HepG2 (cell line): ENCODE results near the gene MEF2A. TPM values are rescaled to one million over a fixed set of nuclear protein-coding genes. Genes with fewer than 3 reads are reported as not detected.

Source experiments
- CREB1 ChIP-seq, 2 experiments: fragments of 450-650 bp in 1 of 2; IDR thresholded peaks; 2 replicates each; pipeline ENCODE4 v1.6.1; 2016 to 2017; ENCODE audit warnings: control low read depth in 1 of 2, mild to moderate bottlenecking in 1 of 2, missing compliant biosample characterization in 1 of 2, missing genetic modification characterization in 1 of 2
- IKZF4 ChIP-seq: sonication (generic); formaldehyde crosslinking; IDR thresholded peaks from 2 replicates; pipeline ENCODE4 v1.5.1; 2020; ENCODE audit warnings: borderline replicate concordance, mild to moderate bottlenecking, low read depth, missing genetic modification reagents; ENCODE audit errors: not compliant biosample characterization
- JARID2 ChIP-seq: sonication (generic); formaldehyde crosslinking; IDR thresholded peaks from 2 replicates; pipeline ENCODE4 v1.8.1; 2023; ENCODE audit warnings: missing genetic modification reagents, inconsistent platforms; ENCODE audit not compliant: insufficient replicate concordance
- MXI1 ChIP-seq: IDR thresholded peaks from 3 replicates; pipeline ENCODE4 v1.6.1; 2012; ENCODE audit warnings: low read depth, low read length, inconsistent platforms, borderline replicate concordance
- NR2C2 ChIP-seq: sonication (generic); formaldehyde crosslinking; IDR thresholded peaks from 2 replicates; pipeline ENCODE4 v1.4.0; 2020; ENCODE audit warnings: missing genetic modification reagents, mild to moderate bottlenecking, moderate library complexity, borderline replicate concordance
- PAWR ChIP-seq: sonication (generic); formaldehyde crosslinking; IDR thresholded peaks from 2 replicates; pipeline ENCODE4 v1.4.0; 2020; ENCODE audit warnings: missing genetic modification reagents, mild to moderate bottlenecking, borderline replicate concordance
- PHF8 ChIP-seq: sonication (generic); formaldehyde crosslinking; IDR thresholded peaks from 2 replicates; pipeline ENCODE4 v1.5.0; 2020; ENCODE audit warnings: missing genetic modification reagents
- PLRG1 ChIP-seq: fragments of 450-650 bp; conservative IDR thresholded peaks from 2 replicates; pipeline ENCODE4 v1.6.1; 2016
- RBAK ChIP-seq: sonication (generic); formaldehyde crosslinking; IDR thresholded peaks from 2 replicates; pipeline ENCODE4 v1.5.1; 2020; ENCODE audit warnings: mild to moderate bottlenecking, missing genetic modification reagents
- RFX1 ChIP-seq: fragments of 450-650 bp; IDR thresholded peaks from 2 replicates; pipeline ENCODE4 v1.6.1; 2017
- RFX3 ChIP-seq: IDR thresholded peaks from 2 replicates; pipeline ENCODE4 v1.6.1; 2016; ENCODE audit warnings: missing biosample characterization, missing genetic modification reagents
- RFX5 ChIP-seq: IDR thresholded peaks from 2 replicates; pipeline ENCODE4 v1.6.1; 2011; ENCODE audit warnings: low read depth, low read length, improper control_type of control experiment
- RXRB ChIP-seq: IDR thresholded peaks from 2 replicates; pipeline ENCODE4 v1.6.1; 2016; ENCODE audit warnings: borderline replicate concordance, missing genetic modification reagents, missing compliant biosample characterization
- SATB2 ChIP-seq: sonication (generic); formaldehyde crosslinking; IDR thresholded peaks from 2 replicates; pipeline ENCODE4 v1.5.0; 2020; ENCODE audit warnings: missing genetic modification reagents
- SMAD3 ChIP-seq: sonication (generic); formaldehyde crosslinking; IDR thresholded peaks from 2 replicates; pipeline ENCODE4 v1.4.0; 2020; ENCODE audit warnings: missing genetic modification reagents
- SRSF1 ChIP-seq: fragments of 200-400 bp; formaldehyde crosslinking; optimal IDR thresholded peaks from 2 replicates; pipeline ENCODE3; 2017; ENCODE audit warnings: mild to moderate bottlenecking, low read depth, low read length, moderate library complexity
- SRY ChIP-seq: sonication (generic); formaldehyde crosslinking; IDR thresholded peaks from 2 replicates; pipeline ENCODE4 v1.8.0; 2022; ENCODE audit warnings: mild to moderate bottlenecking, missing genetic modification reagents
- SSRP1 ChIP-seq: IDR thresholded peaks from 2 replicates; pipeline ENCODE4 v1.6.1; 2016; ENCODE audit warnings: control low read depth
- TOPORS ChIP-seq: sonication (generic); formaldehyde crosslinking; IDR thresholded peaks from 2 replicates; pipeline ENCODE4 v1.8.0; 2023; ENCODE audit warnings: mild to moderate bottlenecking, missing genetic modification reagents
- TP53 ChIP-seq: sonication (generic); formaldehyde crosslinking; conservative IDR thresholded peaks from 2 replicates; pipeline ENCODE4 v1.4.0; 2020; ENCODE audit warnings: missing genetic modification reagents
- U2AF2 ChIP-seq: fragments of 200-400 bp; formaldehyde crosslinking; IDR thresholded peaks from 2 replicates; pipeline ENCODE4 v1.6.1; 2017; ENCODE audit warnings: low read depth, mild to moderate bottlenecking, low read length
- USF2 ChIP-seq, 2 experiments: sonication (generic) in 1 of 2; formaldehyde crosslinking in 1 of 2; IDR thresholded peaks; 2 replicates each; pipeline versions ENCODE4 v1.5.1 to v1.6.1; 2011 to 2020; ENCODE audit warnings: borderline replicate concordance in 1 of 2, low read depth in 1 of 2, low read length in 1 of 2, mild to moderate bottlenecking in 1 of 2, missing genetic modification reagents in 1 of 2, moderate library complexity in 1 of 2
- ZNF225 ChIP-seq: sonication (generic); formaldehyde crosslinking; IDR thresholded peaks from 2 replicates; pipeline ENCODE4 v1.4.0; 2020; ENCODE audit warnings: mild to moderate bottlenecking, missing genetic modification reagents
- ZNF33B ChIP-seq: sonication (generic); formaldehyde crosslinking; IDR thresholded peaks from 2 replicates; pipeline ENCODE4 v1.5.1; 2020; ENCODE audit warnings: mild to moderate bottlenecking, missing genetic modification reagents
- ZNF510 ChIP-seq: sonication (generic); formaldehyde crosslinking; IDR thresholded peaks from 2 replicates; pipeline ENCODE4 v1.4.0; 2020; ENCODE audit warnings: low read depth, mild to moderate bottlenecking, missing genetic modification reagents
- ZNF552 ChIP-seq: sonication (generic); formaldehyde crosslinking; IDR thresholded peaks from 2 replicates; pipeline ENCODE4 v1.9.0; 2022; ENCODE audit warnings: missing genetic modification reagents, mild to moderate bottlenecking, borderline replicate concordance
- ZNF562 ChIP-seq: sonication (generic); formaldehyde crosslinking; IDR thresholded peaks from 2 replicates; pipeline ENCODE4 v1.8.0; 2022; ENCODE audit warnings: missing genetic modification reagents, borderline replicate concordance
- ZNF629 ChIP-seq: sonication (generic); formaldehyde crosslinking; conservative IDR thresholded peaks from 2 replicates; pipeline ENCODE4 v1.5.0; 2020; ENCODE audit warnings: missing genetic modification reagents
- ZNF772 ChIP-seq: sonication (generic); formaldehyde crosslinking; IDR thresholded peaks from 2 replicates; pipeline ENCODE4 v1.5.0; 2020; ENCODE audit warnings: mild to moderate bottlenecking, missing genetic modification reagents
- ZNF792 ChIP-seq: IDR thresholded peaks from 2 replicates; pipeline ENCODE4 v1.6.1; 2016
- polyA plus RNA-seq, 8 experiments: library from polyadenylated mRNA; depleted of rRNA in 3 of 8; stranded (reverse) in 7 of 8; unstranded in 1 of 8; fragments of >200 nt; fragmentation: Illumina TruSeq in 4 of 8; extraction: Trizol in 4 of 8; gene quantifications; 2 replicates each; pipeline versions ENCODE4 v1.2.1 to v1.2.3, GENCODE V29; 2011 to 2016; ENCODE audit warnings: low read depth in 4 of 8, missing spikeins in 1 of 8, mixed read lengths in 1 of 8; ENCODE audit not compliant: insufficient read depth in 1 of 8
- total RNA-seq, 5 experiments: library from RNA; depleted of rRNA; stranded (reverse); fragments of >200 nt; fragmentation: Illumina TruSeq; extraction: Trizol; gene quantifications; 2 replicates each; pipeline ENCODE4 v1.2.3, GENCODE V29; 2016; ENCODE audit warnings: low read depth in 1 of 5
- TF ChIP-seq, protein P1 (sequence below): sonication (generic); formaldehyde crosslinking; IDR thresholded peaks from 2 replicates; pipeline ENCODE4 v1.5.0; 2020; ENCODE audit warnings: missing genetic modification reagents

MEF2A gene
- total and polyA plus RNA-seq, 2 of the 13 experiments (the other 11 are each of a cell fraction or from before 2014, with no cell fraction given) = 15.2 to 24.4 TPM

GRCh38 chr15:99733268-99734039 lies 167.7 kb downstream of the MEF2A start, which contains the start of gene LYSMD4 (continued):
- TF ChIP-seq ZNF510 (0 out of 2 replicates have a peak, but pooled peaks have one; percentile 65), RXRB (CRISPR knock-in tag) (no peak), SATB2 (no peak), RFX3 (CRISPR knock-in tag) (no peak), RBAK (CRISPR knock-in tag) (no peak), RFX5 (no peak), PAWR (CRISPR knock-in tag) (no peak), ZNF33B (CRISPR knock-in tag) (no peak), CREB1 (IDR thresholded peaks at IDR 0.05) (no peak), CREB1 (CRISPR knock-in tag; IDR thresholded peaks at IDR 0.05) (no peak), ZNF562 (CRISPR knock-in tag) (no peak), PHF8 (CRISPR knock-in tag) (peak; percentile 81), MXI1 (peak; percentile 21; the same call in 1 of the 3 replicates), SSRP1 (CRISPR knock-in tag) (no peak), SMAD3 (CRISPR knock-in tag) (no peak), ZNF629 (CRISPR knock-in tag) (no peak), JARID2 (CRISPR knock-in tag) (no peak), ZNF792 (CRISPR knock-in tag) (no peak), SRSF1 (no peak), TP53 (CRISPR knock-in tag) (no peak), TOPORS (CRISPR knock-in tag) (no peak), NR2C2 (CRISPR knock-in tag) (peak; percentile 91; the same call in 1 of the 2 replicates), PLRG1 (no peak), USF2 (IDR thresholded peaks at IDR 0.05; ENCODE audit: low read depth, low read length) (no peak), USF2 (CRISPR knock-in tag; IDR thresholded peaks at IDR 0.05; ENCODE audit: borderline replicate concordance) (no peak), RFX1 (no peak), IKZF4 (CRISPR knock-in tag) (no peak), SRY (CRISPR knock-in tag) (no peak), ZNF225 (CRISPR knock-in tag) (no peak), U2AF2 (no peak), ZNF772 (peak; percentile 41; the same call in 1 of the 2 replicates), ZNF552 (CRISPR knock-in tag) (0 out of 2 replicates have a peak, but pooled peaks have one; percentile 37)
- TF ChIP-seq, protein P1, sequence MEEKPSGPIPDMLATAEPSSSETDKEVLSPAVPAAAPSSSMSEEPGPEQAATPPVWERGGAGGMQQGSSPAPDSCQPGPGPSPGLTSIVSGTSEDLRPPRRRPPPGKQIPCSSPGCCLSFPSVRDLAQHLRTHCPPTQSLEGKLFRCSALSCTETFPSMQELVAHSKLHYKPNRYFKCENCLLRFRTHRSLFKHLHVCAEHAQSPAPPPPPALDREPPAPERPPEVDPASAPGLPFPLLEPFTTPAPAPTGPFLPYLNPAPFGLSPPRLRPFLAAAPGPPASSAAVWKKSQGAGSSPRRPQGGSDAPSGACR (CRISPR knock-in tag) = no peak
